ENCODE results near the gene ARPC4. TPM values are rescaled to one million over a fixed set of nuclear protein-coding genes. Genes with fewer than 3 reads are reported as not detected.

The ARPC4 gene
- 100 to 1,000 TPM in 3 of 5 donors, 10 to 100 TPM in 2; 45.5 to 173 (median 129) TPM for total RNA-seq
- 100 to 1,000 TPM in 2 of 3 donors, 10 to 100 TPM in 1; 69.4 to 180 (median 117) TPM for polyA plus RNA-seq
- long read RNA-seq, donor 1, transcript ARPC4-201 (6 exons, 2,582 nt), result major isoform, 17 of 115 reads
- long read RNA-seq, donor 1, partial matches to known transcripts, result 98 of 115 reads
- long read RNA-seq, donor 1, other reads (novel, unspliced or antisense), result 0 of 115 reads
- long read RNA-seq, donor 2, transcript ARPC4-201 (6 exons, 2,582 nt), result major isoform, 15 of 17 reads
- long read RNA-seq, donor 2, partial matches to known transcripts, result 0 of 17 reads
- long read RNA-seq, donor 2, other reads (novel, unspliced or antisense), result 0 of 17 reads
- long read RNA-seq, donor 3, transcript ARPC4-201 (6 exons, 2,582 nt), result major isoform, 16 of 54 reads
- long read RNA-seq, donor 3, partial matches to known transcripts, result 36 of 54 reads
- long read RNA-seq, donor 3, other reads (novel, unspliced or antisense), result 0 of 54 reads
- long read RNA-seq, donor 4, partial matches to known transcripts, result 0 of 3 reads
- long read RNA-seq, donor 4, other reads (novel, unspliced or antisense), result 0 of 3 reads
- long read RNA-seq, donor 5, transcript ARPC4-201 (6 exons, 2,582 nt), result major isoform, 24 of 31 reads
- long read RNA-seq, donor 5, partial matches to known transcripts, result 7 of 31 reads
- long read RNA-seq, donor 5, other reads (novel, unspliced or antisense), result 0 of 31 reads
- long read RNA-seq, donor 6, result 0 reads
- long read RNA-seq, donor 7, transcript ARPC4-201 (6 exons, 2,582 nt), result major isoform, 53 of 71 reads
- long read RNA-seq, donor 7, partial matches to known transcripts, result 7 of 71 reads
- long read RNA-seq, donor 7, other reads (novel, unspliced or antisense), result 0 of 71 reads
- long read RNA-seq, donor 8, transcript ARPC4-201 (6 exons, 2,582 nt), result major isoform, 24 of 32 reads
- long read RNA-seq, donor 8, partial matches to known transcripts, result 7 of 32 reads
- long read RNA-seq, donor 8, other reads (novel, unspliced or antisense), result 0 of 32 reads
- long read RNA-seq, donor 9, transcript ARPC4-201 (6 exons, 2,582 nt), result major isoform, 16 of 19 reads
- long read RNA-seq, donor 9, partial matches to known transcripts, result 0 of 19 reads
- long read RNA-seq, donor 9, other reads (novel, unspliced or antisense), result 0 of 19 reads
- long read RNA-seq, donor 10, transcript ARPC4-201 (6 exons, 2,582 nt), result major isoform, 16 of 17 reads
- long read RNA-seq, donor 10, partial matches to known transcripts, result 0 of 17 reads
- long read RNA-seq, donor 10, other reads (novel, unspliced or antisense), result 0 of 17 reads

DNA sequence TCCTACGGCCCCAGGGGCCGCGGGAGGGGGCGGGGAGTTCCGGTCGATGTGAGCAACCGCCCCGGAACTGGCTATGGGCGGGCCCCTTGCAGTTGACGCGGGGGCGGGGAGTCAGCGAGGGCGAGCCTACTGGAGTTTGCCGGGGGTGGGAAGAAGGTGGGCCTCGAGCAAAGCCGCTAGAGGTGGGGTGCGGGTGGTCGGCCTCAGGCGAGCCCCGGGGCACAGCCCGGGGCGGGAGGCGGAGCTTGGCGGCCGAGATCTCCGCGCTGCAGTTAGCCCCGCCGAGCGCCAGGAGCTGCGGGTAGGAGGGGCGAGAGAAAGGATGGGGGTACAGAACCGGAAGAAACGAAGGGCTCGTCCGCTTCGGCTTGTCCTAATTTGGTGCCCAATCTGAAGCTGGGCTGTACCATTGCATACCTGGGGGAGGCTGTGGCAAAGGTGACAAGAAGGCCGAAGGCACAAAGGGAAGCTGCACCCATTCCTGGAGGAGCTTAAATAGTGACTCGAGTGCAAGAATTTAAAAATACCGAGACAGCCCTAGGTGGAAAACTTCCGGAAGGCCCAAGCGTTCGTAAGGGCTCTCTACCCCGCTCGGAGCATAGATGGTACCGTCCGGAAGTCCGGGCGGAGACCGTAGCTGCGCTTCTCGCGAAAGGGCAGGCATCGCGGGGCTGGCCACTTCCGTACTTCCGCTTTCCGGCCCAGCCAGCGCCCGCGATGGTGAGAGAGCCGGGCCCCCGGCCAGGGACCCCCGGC, at the start of gene ARPC4, which contains the start of gene TADA3:
Gene ARPC4, plus strand, starts transcription at position 678 of the 756 bp plus-strand sequence. Its CDS starts 40 bp downstream, at position 718.
Gene TADA3, minus strand, starts transcription at position 69 of the 756 bp plus-strand sequence. CDS start 1,007 bp downstream, outside the sequence.
- H3K36me3 ChIP-seq, result peaks cover 19 to 63% (median 55%) of the 10 kb centered on the region in 4 donors
- peak within 1 kb of the TSS; percentile 82 to 99 (median 93) for H3K4me3 ChIP-seq
- peak within 1 kb of the TSS; percentile 94 to 99 (median 98) for H3K27ac ChIP-seq
- intact Hi-C loops (cut with DNase I; ENCODE audit: low total_unique reads), result no loop called here
- H3K4me1 ChIP-seq, result peaks cover 18 to 62% (median 48%) of the 10 kb centered on the region in 4 donors
- TF ChIP-seq POLR2AphosphoS5 (IDR thresholded peaks at IDR 0.05) (peak; percentile 45 to 75 (median 74)), POLR2A (IDR thresholded peaks at IDR 0.05) (peak in 2 of 4 donors; percentile 34 to 57), CTCF (IDR thresholded peaks at IDR 0.05) (peak in 2 of 7 experiments; percentile 6 to 14), EP300 (IDR thresholded peaks at IDR 0.05) (no peak)
- H3K27me3 ChIP-seq, result no peaks in the 10 kb centered on the region
- 0 to 1% (median 1%) methylated on average over 62 to 65 of the region's 65 CpGs for WGBS, 5 donors
- no peaks in the 10 kb centered on the region for H3K9me3 ChIP-seq
- DNase-seq, result peak; percentile 92 to 98

DNA sequence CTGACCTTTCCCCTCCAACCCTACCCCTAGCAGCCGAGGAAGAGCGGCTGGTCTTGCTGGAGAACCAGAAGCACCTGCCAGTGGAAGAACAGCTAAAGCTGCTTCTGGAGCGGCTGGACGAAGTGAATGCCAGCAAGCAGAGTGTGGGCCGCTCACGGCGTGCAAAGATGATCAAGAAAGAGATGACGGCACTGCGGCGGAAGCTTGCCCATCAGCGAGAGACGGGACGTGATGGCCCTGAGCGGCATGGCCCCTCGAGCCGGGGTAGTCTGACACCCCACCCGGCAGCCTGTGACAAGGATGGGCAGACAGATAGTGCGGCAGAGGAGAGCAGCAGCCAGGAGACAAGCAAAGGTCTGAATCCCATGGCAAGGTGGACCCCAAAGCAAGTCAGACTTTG, 49.3 kb upstream of the ARPC4 start:
- Histone ChIP-seq H3K9me3 (no peaks in the 10 kb centered on the region), H3K36me3 (peaks cover 91 to 100% (median 100%) of the 10 kb centered on the region in 4 donors), H3K27ac (no peak overlapping the region), H3K4me1 (peaks cover 0 to 5% (median 2%) of the 10 kb centered on the region in 4 donors), H3K27me3 (no peaks in the 10 kb centered on the region), H3K4me3 (no peak overlapping the region)
- WGBS, 5 donors, result 96 to 98% (median 97%) methylated on average over 18 of the region's 18 CpGs
- no peak for DNase-seq
- TF ChIP-seq POLR2A (IDR thresholded peaks at IDR 0.05) (no peak), EP300 (IDR thresholded peaks at IDR 0.05) (no peak), POLR2AphosphoS5 (IDR thresholded peaks at IDR 0.05) (no peak), CTCF (IDR thresholded peaks at IDR 0.05) (no peak)
- intact Hi-C loops (cut with DNase I; ENCODE audit: low total_unique reads), result no loop called here

DNA sequence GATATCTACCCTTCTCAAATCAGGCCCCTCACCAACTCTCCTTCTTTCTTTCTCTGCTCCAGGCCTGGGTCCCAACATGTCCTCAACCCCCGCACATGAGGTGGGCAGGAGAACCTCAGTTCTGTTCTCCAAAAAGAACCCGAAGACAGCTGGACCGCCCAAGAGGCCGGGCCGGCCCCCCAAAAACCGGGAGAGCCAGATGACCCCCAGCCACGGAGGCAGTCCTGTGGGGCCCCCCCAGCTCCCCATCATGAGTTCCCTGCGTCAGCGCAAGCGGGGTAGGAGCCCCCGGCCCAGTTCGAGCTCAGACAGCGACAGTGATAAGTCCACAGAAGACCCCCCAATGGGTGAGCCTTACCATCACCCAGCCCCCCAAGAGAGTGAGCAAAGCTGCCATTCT, 48.7 kb upstream of the ARPC4 start:
- H3K36me3 ChIP-seq, result peaks cover 85 to 96% (median 94%) of the 10 kb centered on the region in 4 donors
- 91 to 99% (median 95%) methylated on average over 10 to 13 of the region's 13 CpGs for WGBS, 5 donors
- no peaks in the 10 kb centered on the region for H3K27me3 ChIP-seq
- no peak for TF ChIP-seq CTCF (IDR thresholded peaks at IDR 0.05)
- no peak for TF ChIP-seq POLR2AphosphoS5 (IDR thresholded peaks at IDR 0.05)
- TF ChIP-seq POLR2A (IDR thresholded peaks at IDR 0.05), result no peak
- TF ChIP-seq EP300 (IDR thresholded peaks at IDR 0.05), result no peak
- intact Hi-C loops (cut with DNase I; ENCODE audit: low total_unique reads), result no loop called here
- H3K27ac ChIP-seq, result no peak overlapping the region
- H3K9me3 ChIP-seq, result no peaks in the 10 kb centered on the region
- DNase-seq, result no peak
- H3K4me1 ChIP-seq, result peaks cover 0 to 11% (median 7%) of the 10 kb centered on the region in 4 donors
- H3K4me3 ChIP-seq, result no peak overlapping the region
